B cell (primary cell): ENCODE measurements around the gene DPP10.

Experiments
- EZH2 ChIP-seq: IDR thresholded peaks from 2 replicates; pipeline ENCODE4 v1.6.1; 2012; ENCODE audit warnings: borderline replicate concordance, low read depth, mild to moderate bottlenecking, moderate library complexity, low read length; ENCODE audit not compliant: insufficient read depth, poor library complexity, severe bottlenecking
- TF ChIP-seq, protein P1 (sequence below): fragments of 200-600 bp; IDR thresholded peaks from one replicate; pipeline ENCODE4 v1.8.0; 2022; ENCODE audit warnings: antibody characterized with exemption, mild to moderate bottlenecking

DNA sequence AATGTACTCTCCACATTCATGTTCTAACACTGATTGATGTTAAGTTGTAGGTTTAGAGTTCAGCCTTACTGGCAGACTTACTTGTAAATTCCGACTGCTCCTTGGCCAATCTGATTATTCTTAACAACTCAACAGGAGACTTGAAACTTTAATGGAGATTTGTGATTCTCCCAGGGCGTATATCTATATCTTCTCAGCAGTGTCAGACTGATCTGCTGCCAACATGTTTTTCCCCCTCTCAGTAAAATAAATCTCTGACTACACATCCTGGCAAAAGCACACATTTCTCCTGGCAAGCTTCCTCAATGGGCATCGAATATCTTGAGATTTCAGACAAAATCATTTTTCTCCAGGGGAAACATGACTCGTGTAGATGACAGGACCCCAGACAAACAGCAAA, 1041.2 kb downstream of the DPP10 start:
- TF ChIP-seq, protein P1, sequence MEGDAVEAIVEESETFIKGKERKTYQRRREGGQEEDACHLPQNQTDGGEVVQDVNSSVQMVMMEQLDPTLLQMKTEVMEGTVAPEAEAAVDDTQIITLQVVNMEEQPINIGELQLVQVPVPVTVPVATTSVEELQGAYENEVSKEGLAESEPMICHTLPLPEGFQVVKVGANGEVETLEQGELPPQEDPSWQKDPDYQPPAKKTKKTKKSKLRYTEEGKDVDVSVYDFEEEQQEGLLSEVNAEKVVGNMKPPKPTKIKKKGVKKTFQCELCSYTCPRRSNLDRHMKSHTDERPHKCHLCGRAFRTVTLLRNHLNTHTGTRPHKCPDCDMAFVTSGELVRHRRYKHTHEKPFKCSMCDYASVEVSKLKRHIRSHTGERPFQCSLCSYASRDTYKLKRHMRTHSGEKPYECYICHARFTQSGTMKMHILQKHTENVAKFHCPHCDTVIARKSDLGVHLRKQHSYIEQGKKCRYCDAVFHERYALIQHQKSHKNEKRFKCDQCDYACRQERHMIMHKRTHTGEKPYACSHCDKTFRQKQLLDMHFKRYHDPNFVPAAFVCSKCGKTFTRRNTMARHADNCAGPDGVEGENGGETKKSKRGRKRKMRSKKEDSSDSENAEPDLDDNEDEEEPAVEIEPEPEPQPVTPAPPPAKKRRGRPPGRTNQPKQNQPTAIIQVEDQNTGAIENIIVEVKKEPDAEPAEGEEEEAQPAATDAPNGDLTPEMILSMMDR, result no peak
- TF ChIP-seq EZH2, result no peak
